NCI-H748 treated with DMSO at 0.1 percent for 48 hours (cell line): ENCODE data around the gene UCMA.

Experiments used
- DNase-seq: peaks from one replicate; lab custom pipeline; 2025; lab: John Stamatoyannopoulos, UW

Gene UCMA

GRCh38 chr10:13233358-13233757 lies 816 bp downstream of the UCMA start:
- no peak for DNase-seq

- DNase-seq = no peak
Observed at GRCh38 chr10:13231808-13232207, 2.4 kb downstream of the UCMA start.

GRCh38 chr10:13231190-13231589 lies 3.0 kb downstream of the UCMA start:
- DNase-seq = no peak

- no peak for DNase-seq
Observed at GRCh38 chr10:13227031-13227430, 7.1 kb downstream of the UCMA start.

GRCh38 chr10:13225601-13226000 lies 8.6 kb downstream of the UCMA start:
- no peak for DNase-seq

GRCh38 chr10:13224210-13224995 lies 9.8 kb downstream of the UCMA start:
- DNase-seq = no peak

GRCh38 chr10:13223241-13223640 lies 10.9 kb downstream of the UCMA start:
- no peak for DNase-seq

GRCh38 chr10:13222566-13222965 lies 11.6 kb downstream of the UCMA start:
- DNase-seq = no peak

- DNase-seq = no peak
Observed at GRCh38 chr10:13222151-13222550, 12.0 kb downstream of the UCMA start.

GRCh38 chr10:13221572-13221971 lies 12.6 kb downstream of the UCMA start:
- no peak for DNase-seq

- no peak for DNase-seq
Observed at GRCh38 chr10:13219685-13220670, 14.2 kb downstream of the UCMA start.

GRCh38 chr10:13218878-13219277 lies 15.3 kb downstream of the UCMA start:
- DNase-seq = no peak

- no peak for DNase-seq
Observed at GRCh38 chr10:13213163-13213562, 21.0 kb downstream of the UCMA start.

- no peak for DNase-seq
Observed at GRCh38 chr10:13206546-13207443, 27.4 kb downstream of the UCMA start.

- no peak for DNase-seq
Observed at GRCh38 chr10:13206091-13206490, 28.1 kb downstream of the UCMA start.

GRCh38 chr10:13201132-13201531 lies 33.0 kb downstream of the UCMA start:
- no peak for DNase-seq

GRCh38 chr10:13195016-13195415 lies 39.2 kb downstream of the UCMA start:
- DNase-seq = no peak

GRCh38 chr10:13193637-13194036 lies 40.5 kb downstream of the UCMA start:
- no peak for DNase-seq

GRCh38 chr10:13191362-13191761 lies 42.8 kb downstream of the UCMA start:
- DNase-seq = no peak

- no peak for DNase-seq
Observed at GRCh38 chr10:13190816-13191215, 43.4 kb downstream of the UCMA start.

GRCh38 chr10:13189961-13190360 lies 44.2 kb downstream of the UCMA start:
- DNase-seq = no peak

- no peak for DNase-seq
Observed at GRCh38 chr10:13188593-13188992, 45.6 kb downstream of the UCMA start.
